HT1080 (cell line): ENCODE results near the gene ASPSCR1. TPM values are rescaled to one million over a fixed set of nuclear protein-coding genes. Genes with fewer than 3 reads are reported as not detected.

Experiments
- DNase-seq: peaks from one replicate; pipeline ENCODE4 v3.0.0-alpha.2; 2015; ENCODE audit warnings: low read depth
- total RNA-seq: library from RNA; depleted of rRNA; stranded (reverse); fragments of >200 nt; shearing (Covaris generic); gene quantifications from 2 replicates; pipeline ENCODE4 v1.2.3, GENCODE V29; 2014; rRNA removed

Gene ASPSCR1
- total RNA-seq, 1 experiment from 2014 or later: 41.2 TPM

DNA sequence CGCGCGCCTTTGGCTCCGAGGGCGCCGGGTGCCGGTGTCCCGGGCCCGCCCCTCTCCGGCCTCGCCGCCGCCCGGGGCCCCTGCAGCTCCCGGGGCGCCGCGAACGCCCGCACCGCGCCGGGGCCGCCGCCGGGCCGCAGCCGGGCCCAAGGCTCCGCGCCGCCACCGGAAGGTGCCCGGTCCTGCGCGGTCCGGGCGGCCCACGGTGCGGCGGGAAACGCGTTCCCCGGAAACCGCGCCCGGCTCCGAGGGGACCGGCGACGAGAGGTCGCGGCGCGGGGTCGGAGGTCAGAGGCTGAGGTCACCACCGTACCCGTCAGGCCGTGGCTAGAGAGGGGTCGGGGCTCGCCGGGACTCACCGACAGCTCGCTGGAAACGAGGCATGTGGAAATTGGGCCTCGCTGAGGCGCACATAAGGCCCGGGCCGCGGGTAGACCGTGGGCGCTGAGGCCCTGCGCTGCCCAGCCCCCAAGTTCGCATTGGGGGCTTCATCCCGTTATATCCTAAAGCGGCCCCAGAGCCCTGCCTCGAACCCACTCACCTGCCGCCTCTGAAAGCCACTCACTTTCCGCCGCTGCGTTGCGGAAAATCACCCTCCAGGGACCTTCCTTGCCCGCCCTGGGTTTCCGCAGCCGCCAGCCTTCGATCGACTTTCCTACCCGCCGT, 88.3 kb downstream of the ASPSCR1 start, which contains the start of gene DUS1L:
DUS1L (minus strand) TSS at position 167 of the 666 bp plus-strand sequence. CDS start 745 bp downstream, outside the sequence.
- no peak for DNase-seq

Other genes starting within 250 kb of the ASPSCR1 start
- gene GCGR, start 173.5 kb upstream of the ASPSCR1 start, total RNA-seq: not detected in 2 replicates
- 81.9 and 87.0 TPM in 2 replicates for gene MCRIP1, start 144.3 kb upstream of the ASPSCR1 start, total RNA-seq
- gene PPP1R27, start 142.6 kb upstream of the ASPSCR1 start, total RNA-seq: 0.47 TPM in 1 of 2 replicates, not detected in the other
- gene P4HB, start 117.1 kb upstream of the ASPSCR1 start, total RNA-seq: 784 and 825 TPM in 2 replicates
- gene ARHGDIA, start 106.3 kb upstream of the ASPSCR1 start, total RNA-seq: 206 and 315 TPM in 2 replicates
- gene ALYREF, start 86.0 kb upstream of the ASPSCR1 start, total RNA-seq: 311 and 338 TPM in 2 replicates
- 100 and 133 TPM in 2 replicates for gene ANAPC11, start 85.9 kb upstream of the ASPSCR1 start, total RNA-seq
- 0.13 and 0.34 TPM in 2 replicates for gene NPB, start 75.4 kb upstream of the ASPSCR1 start, total RNA-seq
- gene PCYT2, start 66.2 kb upstream of the ASPSCR1 start, total RNA-seq: 27.6 and 34.8 TPM in 2 replicates
- 19.4 and 20.2 TPM in 2 replicates for gene SIRT7, start 59.5 kb upstream of the ASPSCR1 start, total RNA-seq
- 19.2 and 21.1 TPM in 2 replicates for gene MAFG, start 49.9 kb upstream of the ASPSCR1 start, total RNA-seq
- gene PYCR1, start 40.3 kb upstream of the ASPSCR1 start, total RNA-seq: 58.8 and 67.1 TPM in 2 replicates
- not detected in 2 replicates for gene MYADML2, start 30.4 kb upstream of the ASPSCR1 start, total RNA-seq
- not detected in 2 replicates for gene NOTUM, start 16.4 kb upstream of the ASPSCR1 start, total RNA-seq
- gene CENPX, start 45.2 kb downstream of the ASPSCR1 start, total RNA-seq: 97.0 and 172 TPM in 2 replicates
- 16.1 and 17.2 TPM in 2 replicates for gene LRRC45, start 45.7 kb downstream of the ASPSCR1 start, total RNA-seq
- gene RAC3, start 54.0 kb downstream of the ASPSCR1 start, total RNA-seq: 41.7 and 46.9 TPM in 2 replicates
- gene DCXR, start 60.1 kb downstream of the ASPSCR1 start, total RNA-seq: 75.1 and 83.5 TPM in 2 replicates
- gene RFNG, start 74.2 kb downstream of the ASPSCR1 start, total RNA-seq: 21.9 and 31.5 TPM in 2 replicates
- 240 and 272 TPM in 2 replicates for gene GPS1, start 74.3 kb downstream of the ASPSCR1 start, total RNA-seq
- 114 and 122 TPM in 2 replicates for gene DUS1L, start 88.2 kb downstream of the ASPSCR1 start, total RNA-seq
- 140 and 151 TPM in 2 replicates for gene FASN, start 120.6 kb downstream of the ASPSCR1 start, total RNA-seq
- gene CCDC57, start 235.2 kb downstream of the ASPSCR1 start, total RNA-seq: 10.6 and 12.9 TPM in 2 replicates